HEK293T (cell line): ENCODE results near the gene EIF5AL1.

Experiments used
- CTCF ChIA-PET: fragments of 350-600 bp; formaldehyde crosslinking; extraction: SDS; loops from one replicate; lab custom pipeline; 2021; ENCODE audit warnings: antibody characterized with exemption, inconsistent platforms; lab: Yijun Ruan, JAX
- POLR2A ChIA-PET: fragments of 350-600 bp; formaldehyde crosslinking; extraction: SDS; loops from one replicate; lab custom pipeline; 2020; ENCODE audit warnings: antibody characterized with exemption, inconsistent platforms; lab: Yijun Ruan, JAX
- DNase-seq: peaks from one replicate; pipeline ENCODE4 v3.0.0; 2012; ENCODE audit warnings: mixed read lengths; ENCODE audit errors: extremely low spot score
- ARNT ChIP-seq: fragments of 450-650 bp; IDR thresholded peaks from 2 replicates; pipeline ENCODE4 v1.6.1; 2017; ENCODE audit warnings: mild to moderate bottlenecking
- BHLHE40 ChIP-seq: fragments of 450-650 bp; IDR thresholded peaks from 2 replicates; pipeline ENCODE4 v1.6.1; 2016; ENCODE audit warnings: mild to moderate bottlenecking, moderate library complexity, borderline replicate concordance
- CTBP1 ChIP-seq: fragments of 450-650 bp; IDR thresholded peaks from 2 replicates; pipeline ENCODE4 v1.6.1; 2016; ENCODE audit warnings: borderline replicate concordance
- ELF4 ChIP-seq: fragments of 450-650 bp; IDR thresholded peaks from 2 replicates; pipeline ENCODE4 v1.6.1; 2017; ENCODE audit warnings: antibody characterized with exemption
- FOXA1 ChIP-seq: fragments of 450-650 bp; IDR thresholded peaks from 2 replicates; pipeline ENCODE4 v1.6.1; 2016; ENCODE audit warnings: mild to moderate bottlenecking
- FOXK2 ChIP-seq: fragments of 450-650 bp; IDR thresholded peaks from 2 replicates; pipeline ENCODE4 v1.6.1; 2016; ENCODE audit warnings: mild to moderate bottlenecking
- FOXM1 ChIP-seq: fragments of 450-650 bp; IDR thresholded peaks from 2 replicates; pipeline ENCODE4 v1.6.1; 2017; ENCODE audit warnings: mild to moderate bottlenecking, borderline replicate concordance
- HDGF ChIP-seq: fragments of 450-650 bp; IDR thresholded peaks from 2 replicates; pipeline ENCODE4 v1.6.1; 2017; ENCODE audit warnings: antibody characterized with exemption, borderline replicate concordance
- L3MBTL2 ChIP-seq: fragments of 450-650 bp; conservative IDR thresholded peaks from 2 replicates; pipeline ENCODE4 v1.6.1; 2016; ENCODE audit warnings: mild to moderate bottlenecking
- LEF1 ChIP-seq: fragments of 450-650 bp; IDR thresholded peaks from 2 replicates; pipeline ENCODE4 v1.6.1; 2017; ENCODE audit warnings: mild to moderate bottlenecking, borderline replicate concordance
- NFRKB ChIP-seq: fragments of 450-650 bp; IDR thresholded peaks from 2 replicates; pipeline ENCODE4 v1.6.1; 2016; ENCODE audit warnings: mild to moderate bottlenecking, moderate library complexity
- PKNOX1 ChIP-seq: fragments of 450-650 bp; IDR thresholded peaks from 2 replicates; pipeline ENCODE4 v1.6.1; 2016
- SP1 ChIP-seq: fragments of 450-650 bp; IDR thresholded peaks from 2 replicates; pipeline ENCODE4 v1.6.1; 2017
- SUZ12 ChIP-seq: fragments of 450-650 bp; IDR thresholded peaks from 2 replicates; pipeline ENCODE4 v1.6.1; 2016; ENCODE audit warnings: mild to moderate bottlenecking
- TARDBP ChIP-seq: fragments of 450-650 bp; IDR thresholded peaks from 2 replicates; pipeline ENCODE4 v1.6.1; 2016
- ZNF384 ChIP-seq: fragments of 450-650 bp; IDR thresholded peaks from 2 replicates; pipeline ENCODE4 v1.6.1; 2016

The EIF5AL1 gene

GRCh38 chr10:79559726-79560125 lies 47.4 kb downstream of the EIF5AL1 start:
- no peak for DNase-seq

DNA sequence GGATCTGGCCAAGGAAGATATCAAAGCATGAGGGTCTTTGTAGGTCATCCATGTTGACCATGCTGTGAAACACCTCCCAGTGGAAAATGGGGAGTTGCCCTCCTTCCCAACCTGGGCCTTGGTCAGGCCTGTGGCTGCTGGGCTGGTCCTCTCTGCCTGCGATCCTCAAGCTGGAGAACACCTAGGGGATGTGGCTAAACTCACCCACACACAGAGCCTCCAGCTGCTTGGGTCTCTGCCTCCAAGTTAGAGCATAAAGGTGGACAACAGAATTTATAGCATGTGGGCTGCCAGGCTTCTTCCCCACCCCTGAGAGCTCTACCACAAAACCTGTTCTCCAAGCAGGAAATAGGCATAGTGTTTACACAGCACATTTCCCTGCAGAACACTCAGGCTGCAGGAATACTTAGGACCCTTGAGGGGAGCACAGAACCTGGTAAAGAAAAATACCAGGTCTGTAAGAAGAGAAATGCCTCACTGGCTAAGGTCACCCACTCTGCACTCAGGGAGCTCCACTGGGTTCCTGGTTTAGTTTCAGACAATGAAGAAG lies 47.9 kb downstream of the EIF5AL1 start, which contains the start of gene SFTPA2:
SFTPA2 (minus strand) TSS at position 248 of the 550 bp plus-strand sequence. CDS start 924 bp downstream, outside the sequence.
- DNase-seq, result no peak
- TF ChIP-seq NFRKB (no peak), ELF4 (no peak), LEF1 (no peak), CTBP1 (no peak), SP1 (no peak)
- POLR2A ChIA-PET, result no interaction called here
- CTCF ChIA-PET, result no interaction called here

More at GRCh38 chr10:79559726-79560125, 47.4 kb downstream of the EIF5AL1 start:
- CTCF ChIA-PET, result no interaction called here
- POLR2A ChIA-PET, result no interaction called here
- TF ChIP-seq L3MBTL2 (no peak), ELF4 (no peak), FOXA1 (no peak), NFRKB (no peak), LEF1 (no peak), BHLHE40 (no peak), PKNOX1 (no peak), TARDBP (no peak), HDGF (no peak), FOXM1 (no peak), CTBP1 (no peak), SP1 (no peak), SUZ12 (no peak), ZNF384 (no peak), ARNT (no peak), FOXK2 (no peak)

GRCh38 chr10:79561257-79561656 lies 48.9 kb downstream of the EIF5AL1 start:
- CTCF ChIA-PET, result no interaction called here
- DNase-seq, result no peak
- TF ChIP-seq L3MBTL2 (no peak), CTBP1 (no peak), ZNF384 (no peak), SUZ12 (no peak), FOXA1 (no peak), FOXK2 (no peak), BHLHE40 (no peak), PKNOX1 (no peak), SP1 (no peak), HDGF (no peak)
- POLR2A ChIA-PET, result no interaction called here

- TF ChIP-seq PKNOX1 (peak; percentile 78), SP1 (no peak)
- CTCF ChIA-PET, result no interaction called here
- POLR2A ChIA-PET, result no interaction called here
- peak; percentile 76 for DNase-seq
These were observed 49.9 kb downstream of the EIF5AL1 start for GRCh38 chr10:79562135-79562756.

DNA sequence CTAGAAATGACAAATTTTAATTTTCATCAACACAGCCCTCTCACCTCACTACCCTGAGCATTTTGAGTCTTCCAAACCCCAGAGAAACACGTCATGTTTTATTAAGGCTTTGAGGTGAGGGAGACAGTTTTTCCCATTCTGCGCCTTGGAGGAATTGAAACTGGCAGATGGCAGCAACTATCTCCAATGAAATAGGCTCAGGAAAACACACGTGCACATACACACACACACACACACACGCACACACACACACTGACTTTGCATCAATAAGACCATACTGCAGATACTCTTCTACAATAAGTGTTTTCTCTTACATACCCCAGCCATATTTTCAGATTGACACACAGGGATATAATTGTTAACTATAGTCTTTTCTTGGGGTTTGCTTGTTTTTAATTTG lies 51.1 kb downstream of the EIF5AL1 start:
- ChIA-PET CTCF (no interaction called here), POLR2A (no interaction called here)
- TF ChIP-seq BHLHE40 (no peak), SUZ12 (no peak), CTBP1 (no peak), ELF4 (no peak), FOXA1 (no peak), ARNT (no peak), HDGF (no peak), L3MBTL2 (no peak), FOXM1 (no peak)
- DNase-seq, result no peak
